Uterus (tissue), 2 donors: ENCODE data around the gene ARHGEF16.

ENCODE experiments used
- CTCF ChIP-seq, 4 experiments: fragments of 200-600 bp in 2 of 4; fragments of 450-650 bp in 2 of 4; sonication (generic) in 2 of 4; IDR thresholded peaks; one replicate each; pipeline ENCODE4 v1.5.1; 2016 to 2019; ENCODE audit warnings: antibody characterized with exemption in 4 of 4, mild to moderate bottlenecking in 2 of 4, moderate library complexity in 1 of 4
- POLR2A ChIP-seq, 2 donors: fragments of 450-650 bp; IDR thresholded peaks; one replicate each; pipeline ENCODE4 v1.6.1; 2016; ENCODE audit warnings: antibody characterized with exemption in 2 of 2, mild to moderate bottlenecking in 1 of 2, moderate library complexity in 1 of 2

GRCh38 chr1:3433076-3433475 is 21.4 kb upstream of the ARHGEF16 start:
- TF ChIP-seq CTCF (IDR thresholded peaks at IDR 0.05) = no peak
- no peak for TF ChIP-seq POLR2A (IDR thresholded peaks at IDR 0.05)
